ENCODE results near the gene RAVER2.

Gene RAVER2

GRCh38 chr1:64838486-64838885 is 93.6 kb downstream of the RAVER2 start:
- no peaks in the 10 kb centered on the region for H3K27me3 ChIP-seq
- no peaks in the 10 kb centered on the region for H3K9me3 ChIP-seq
- H3K4me1 ChIP-seq = no peaks in the 10 kb centered on the region
- H3K4me3 ChIP-seq (ENCODE audit: low read depth, low read length) = no peak overlapping the region
- no peak for TF ChIP-seq CTCF (IDR thresholded peaks at IDR 0.05; ENCODE audit: low read depth, low read length)
- DNase-seq = no peak
- no peaks in the 10 kb centered on the region; the same call in 1 of the 2 replicates for H3K36me3 ChIP-seq

GRCh38 chr1:64839261-64839660 is 94.4 kb downstream of the RAVER2 start:
- TF ChIP-seq CTCF (IDR thresholded peaks at IDR 0.05; ENCODE audit: low read depth, low read length) = no peak
- Histone ChIP-seq H3K27me3 (no peaks in the 10 kb centered on the region), H3K36me3 (no peaks in the 10 kb centered on the region; the same call in 1 of the 2 replicates), H3K4me1 (no peaks in the 10 kb centered on the region), H3K9me3 (no peaks in the 10 kb centered on the region), H3K4me3 (ENCODE audit: low read depth, low read length) (no peak overlapping the region)
- no peak for DNase-seq

DNA sequence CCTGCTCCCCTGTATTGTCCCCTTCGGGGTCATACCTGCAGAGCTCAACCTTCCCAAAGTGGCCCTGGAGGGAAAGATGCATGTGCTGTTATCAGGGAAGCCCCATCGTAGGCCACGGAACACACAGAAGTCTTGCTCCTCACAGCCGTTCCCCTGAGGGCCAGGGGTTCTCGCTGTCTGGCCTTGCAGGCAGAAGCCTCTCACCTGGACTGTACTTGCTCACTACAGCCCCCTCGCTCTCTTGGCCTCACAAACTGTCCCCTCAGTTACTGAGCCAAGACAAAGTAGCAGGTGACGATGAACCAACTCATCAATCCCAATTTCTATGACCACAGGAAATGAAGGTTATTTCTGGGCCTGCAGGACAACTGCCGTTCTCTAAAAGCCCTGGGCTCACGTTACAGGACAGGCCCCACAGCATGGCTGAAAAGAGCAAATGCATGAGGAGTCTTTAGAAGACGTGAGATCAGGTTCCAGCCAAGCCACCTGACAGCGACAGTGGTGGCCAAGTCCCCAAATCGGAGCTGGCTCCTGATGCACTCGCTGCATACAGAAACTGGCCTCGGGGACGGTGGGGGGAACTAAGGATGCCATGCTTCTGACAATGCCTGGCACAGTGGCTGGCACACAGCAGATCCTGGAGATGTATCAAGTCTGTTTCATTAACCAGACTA is 95.0 kb downstream of the RAVER2 start:
- H3K36me3 ChIP-seq = no peaks in the 10 kb centered on the region; the same call in 1 of the 2 replicates

GRCh38 chr1:64841330-64842065 is 96.6 kb downstream of the RAVER2 start:
- Histone ChIP-seq H3K4me3 (ENCODE audit: low read depth, low read length) (no peak overlapping the region), H3K4me1 (no peaks in the 10 kb centered on the region), H3K9me3 (no peaks in the 10 kb centered on the region), H3K36me3 (no peaks in the 10 kb centered on the region; the same call in 1 of the 2 replicates), H3K27me3 (no peaks in the 10 kb centered on the region)
- DNase-seq = no peak
- no peak for TF ChIP-seq CTCF (IDR thresholded peaks at IDR 0.05; ENCODE audit: low read depth, low read length)

More for the DNA sequence above, 95.0 kb downstream of the RAVER2 start:
- no peaks in the 10 kb centered on the region for H3K9me3 ChIP-seq
- H3K4me3 ChIP-seq (ENCODE audit: low read depth, low read length) = no peak overlapping the region
- H3K4me1 ChIP-seq = no peaks in the 10 kb centered on the region
- DNase-seq = no peak
- TF ChIP-seq CTCF (IDR thresholded peaks at IDR 0.05; ENCODE audit: low read depth, low read length) = no peak
- H3K27me3 ChIP-seq = no peaks in the 10 kb centered on the region

DNA sequence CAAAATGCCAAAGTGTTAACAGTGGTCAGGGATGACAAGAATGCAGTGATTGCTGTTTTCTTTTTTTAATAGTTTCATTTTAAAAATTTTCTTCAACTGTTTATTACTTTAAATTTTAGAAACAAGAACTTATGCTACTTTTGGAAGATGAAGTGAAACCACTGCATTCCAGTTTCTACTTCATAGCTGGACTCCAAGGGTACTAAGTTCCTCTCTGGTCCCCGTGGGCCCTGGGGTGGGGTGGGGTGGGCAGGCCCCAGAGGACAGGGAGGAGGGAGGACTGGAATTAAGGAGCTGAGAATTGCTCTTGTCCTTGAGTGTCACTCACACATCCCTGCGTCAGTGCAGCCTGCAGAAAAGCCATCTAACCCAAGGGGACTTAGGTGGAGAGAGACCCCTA is 97.3 kb downstream of the RAVER2 start:
- Histone ChIP-seq H3K27me3 (no peaks in the 10 kb centered on the region), H3K36me3 (no peaks in the 10 kb centered on the region; the same call in 1 of the 2 replicates), H3K4me3 (ENCODE audit: low read depth, low read length) (no peak overlapping the region), H3K9me3 (no peaks in the 10 kb centered on the region), H3K4me1 (no peaks in the 10 kb centered on the region)
- no peak for TF ChIP-seq CTCF (IDR thresholded peaks at IDR 0.05; ENCODE audit: low read depth, low read length)
- DNase-seq = no peak

GRCh38 chr1:64843675-64844074 is 98.8 kb downstream of the RAVER2 start:
- Histone ChIP-seq H3K27me3 (no peaks in the 10 kb centered on the region), H3K4me1 (no peaks in the 10 kb centered on the region), H3K4me3 (ENCODE audit: low read depth, low read length) (no peak overlapping the region), H3K36me3 (no peaks in the 10 kb centered on the region; the same call in 1 of the 2 replicates), H3K9me3 (no peaks in the 10 kb centered on the region)
- no peak for TF ChIP-seq CTCF (IDR thresholded peaks at IDR 0.05; ENCODE audit: low read depth, low read length)
- no peak for DNase-seq

Measured in BE2C (cell line).